B cell (primary cell): ENCODE measurements around the gene FAM25G. TPM values are rescaled to one million over a fixed set of nuclear protein-coding genes. Genes with fewer than 3 reads are reported as not detected.
"Not testable (repeated sequence)": the region's sequence is repeated elsewhere in the genome, so short reads cannot be mapped to it uniquely, and the experiment has no call there.

ENCODE experiments used
- ATAC-seq: fragments of 200-7000 bp; cut with Tn5 transposase; one replicate; pipeline ENCODE4 v1.10.0; 2021; ENCODE audit warnings: low read depth, mild to moderate bottlenecking, moderate number of reproducible peaks, moderate library complexity
- CTCF ChIA-PET: fragments of 350-600 bp; sonication (Branson Sonifier 250); formaldehyde crosslinking; loops from one replicate; lab custom pipeline; 2021; ENCODE audit warnings: antibody characterized with exemption, inconsistent platforms; lab: Charles Lee
- POLR2A ChIA-PET: fragments of 350-600 bp; sonication (Branson Sonifier 250); formaldehyde crosslinking; loops from one replicate; lab custom pipeline; 2021; ENCODE audit warnings: antibody characterized with exemption; lab: Charles Lee
- DNase-seq: peaks from one replicate; pipeline ENCODE4 v3.0.0; 2013
- H2AFZ ChIP-seq: 2 replicates; pipeline ENCODE4 v1.6.1; 2012; ENCODE audit warnings: mild to moderate bottlenecking, low read depth, low read length; ENCODE audit not compliant: insufficient read depth, poor library complexity, severe bottlenecking
- H3K27ac ChIP-seq, 2 donors: 1 replicate in 1 of 2; 2 replicates in 1 of 2; pipeline ENCODE4 v1.5.1; 2012 to 2013; ENCODE audit warnings: low read length in 2 of 2, mild to moderate bottlenecking in 2 of 2, moderate library complexity in 1 of 2
- H3K27me3 ChIP-seq, 4 experiments: fragments of 200-600 bp in 1 of 4; sonication (generic) in 1 of 4; replicated peaks in 1 of 4; 1 replicate in 2 of 4; 2 replicates in 2 of 4; pipeline versions ENCODE4 v1.6.1 to v1.7.0; 2013 to 2016; ENCODE audit warnings: low read length in 3 of 4, mild to moderate bottlenecking in 2 of 4, mixed read lengths in 1 of 4, moderate library complexity in 1 of 4; ENCODE audit not compliant: insufficient read depth in 4 of 4, control insufficient read depth in 3 of 4; ENCODE audit errors: control extremely low read depth in 1 of 4
- H3K36me3 ChIP-seq, 2 experiments: replicated peaks in 1 of 2; 1 replicate in 1 of 2; 2 replicates in 1 of 2; pipeline versions ENCODE4 v1.6.1 to v1.7.1; 2013; ENCODE audit warnings: low read length in 1 of 2; ENCODE audit not compliant: insufficient read depth in 2 of 2, control insufficient read depth in 1 of 2; ENCODE audit errors: control extremely low read depth in 1 of 2, extremely low read depth in 1 of 2
- H3K4me1 ChIP-seq, 2 donors: fragments of 200-600 bp in 1 of 2; sonication (generic) in 1 of 2; 1 replicate in 1 of 2; 2 replicates in 1 of 2; pipeline versions ENCODE4 v1.5.1 to v1.6.1; 2013 to 2017; ENCODE audit warnings: low read length in 2 of 2; ENCODE audit not compliant: control insufficient read depth in 2 of 2, insufficient read depth in 2 of 2
- H3K4me2 ChIP-seq: replicated peaks from 2 replicates; pipeline ENCODE3; 2012; ENCODE audit warnings: mild to moderate bottlenecking, low read depth, low read length; ENCODE audit not compliant: poor library complexity, severe bottlenecking
- H3K4me3 ChIP-seq, 5 experiments: fragments of 200-600 bp in 1 of 5; sonication (generic) in 1 of 5; 1 replicate in 3 of 5; 2 replicates in 2 of 5; pipeline versions ENCODE4 v1.5.1 to v1.7.0; 2011 to 2016; ENCODE audit warnings: low read length in 4 of 5, mild to moderate bottlenecking in 4 of 5, low read depth in 2 of 5, control low read depth in 1 of 5, moderate library complexity in 1 of 5; ENCODE audit not compliant: insufficient read depth in 1 of 5; ENCODE audit errors: control extremely low read depth in 1 of 5, extremely low read depth in 1 of 5
- H3K79me2 ChIP-seq: fragments of 200-600 bp; sonication (generic); one replicate; pipeline ENCODE4 v1.6.0; 2016; ENCODE audit warnings: low read length; ENCODE audit not compliant: control insufficient read depth, insufficient read depth
- H3K9ac ChIP-seq: fragments of 200-600 bp; sonication (generic); 2 replicates; pipeline ENCODE4 v1.6.1; 2017; ENCODE audit warnings: mild to moderate bottlenecking, low read length, moderate library complexity
- H3K9me3 ChIP-seq, 3 donors: one replicate each; pipeline versions ENCODE4 v1.6.1 to v1.7.1; 2013; ENCODE audit warnings: low read length in 2 of 3; ENCODE audit not compliant: control insufficient read depth in 2 of 3, insufficient read depth in 1 of 3; ENCODE audit errors: control extremely low read depth in 1 of 3
- H4K20me1 ChIP-seq: 2 replicates; pipeline ENCODE4 v1.6.0; 2012; ENCODE audit warnings: mild to moderate bottlenecking, low read length; ENCODE audit not compliant: insufficient read depth, control insufficient read depth, poor library complexity, severe bottlenecking
- H3K27ac Mint-ChIP-seq: one replicate; pipeline ENCODE4 v1.8.0; 2021; ENCODE audit warnings: mixed read lengths
- H3K27me3 Mint-ChIP-seq: one replicate; pipeline ENCODE4 v1.8.0; 2021; ENCODE audit warnings: mixed read lengths
- H3K4me1 Mint-ChIP-seq: one replicate; pipeline ENCODE4 v1.8.0; 2021; ENCODE audit warnings: mixed read lengths
- H3K4me3 Mint-ChIP-seq: one replicate; pipeline ENCODE4 v1.8.0; 2021; ENCODE audit warnings: mixed read lengths
- H3K9me3 Mint-ChIP-seq: one replicate; pipeline ENCODE4 v1.8.0; 2022; ENCODE audit warnings: mixed read lengths; ENCODE audit not compliant: insufficient read depth
- WGBS: methylation state at CpG from one replicate; pipeline ENCODE4 v1.1.5; 2013; ENCODE audit warnings: missing lambda C conversion rate; ENCODE audit not compliant: insufficient coverage; 5-methylcytosine and 5-hydroxymethylcytosine counted together
- intact Hi-C: fragments of 100-400 bp; cut with micrococcal nuclease; formaldehyde crosslinking; loops from one replicate; pipeline ENCODE4 v1.10.0; 2022
- polyA plus RNA-seq: library from polyadenylated mRNA; depleted of rRNA; stranded (reverse); fragments of >200 nt; gene quantifications from 2 replicates; pipeline ENCODE4 v1.2.3, GENCODE V29; 2012
- total RNA-seq, 2 donors: library from RNA; stranded (reverse); fragments of 120-200 nt in 1 of 2; gene quantifications; 1 replicate in 1 of 2; 2 replicates in 1 of 2; pipeline versions ENCODE4 v1.2.3 to v1.2.4, GENCODE V29; 2013 to 2022

FAM25G gene
- total and polyA plus RNA-seq, 2 donors (not counting 1 experiment from before 2014, with no cell fraction given) = not detected

DNA sequence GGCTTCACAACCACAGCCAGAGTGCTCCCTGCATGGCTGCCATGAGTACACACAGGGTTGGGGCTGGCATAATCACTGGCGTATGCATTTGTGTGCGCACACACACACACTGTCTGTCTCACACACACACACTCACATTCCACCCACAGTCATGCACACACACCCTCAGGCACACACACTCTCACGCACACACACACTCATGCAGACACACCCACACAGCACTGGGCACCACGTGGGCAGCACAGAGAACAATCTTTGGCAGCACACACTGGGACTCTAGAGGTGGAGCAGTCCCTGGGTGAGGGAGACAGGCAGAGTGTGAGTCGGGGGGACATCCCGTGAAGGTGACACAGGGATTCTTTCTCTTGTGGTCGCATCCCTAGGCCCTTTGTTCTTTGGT lies 18.0 kb downstream of the FAM25G start:
- ATAC-seq, H3K9me3 Mint-ChIP-seq, CTCF ChIA-PET, H3K4me2 ChIP-seq, H3K27ac Mint-ChIP-seq, intact Hi-C loops, H3K4me1 Mint-ChIP-seq, POLR2A ChIA-PET, H3K27me3 Mint-ChIP-seq, H3K4me3 ChIP-seq, H3K9me3 ChIP-seq, H3K4me1 ChIP-seq, H3K27ac ChIP-seq, H3K27me3 ChIP-seq, DNase-seq, H3K4me3 Mint-ChIP-seq, H3K9ac ChIP-seq, H2AFZ ChIP-seq, H3K79me2 ChIP-seq, H4K20me1 ChIP-seq, H3K36me3 ChIP-seq: not testable (repeated sequence)
- no CpG with 5 or more reads among the region's 7 CpGs for WGBS

GRCh38 chr10:47472647-47473046 lies 18.9 kb downstream of the FAM25G start:
- H3K4me1 ChIP-seq, H3K79me2 ChIP-seq, H3K27ac Mint-ChIP-seq, H3K27ac ChIP-seq, intact Hi-C loops, H3K36me3 ChIP-seq, H3K9me3 Mint-ChIP-seq, CTCF ChIA-PET, H3K4me1 Mint-ChIP-seq, POLR2A ChIA-PET, H2AFZ ChIP-seq, H3K27me3 ChIP-seq, ATAC-seq, DNase-seq, H4K20me1 ChIP-seq, H3K27me3 Mint-ChIP-seq, H3K9ac ChIP-seq, H3K4me3 Mint-ChIP-seq, H3K9me3 ChIP-seq, H3K4me3 ChIP-seq, H3K4me2 ChIP-seq: not testable (repeated sequence)
- WGBS = no CpG with 5 or more reads among the region's 3 CpGs

GRCh38 chr10:47472072-47472471 lies 19.4 kb downstream of the FAM25G start:
- H4K20me1 ChIP-seq, CTCF ChIA-PET, H3K4me1 ChIP-seq, ATAC-seq, H3K27ac Mint-ChIP-seq, H3K4me2 ChIP-seq, POLR2A ChIA-PET, intact Hi-C loops, H3K27me3 Mint-ChIP-seq, H3K36me3 ChIP-seq, H3K9ac ChIP-seq, H3K9me3 ChIP-seq, H3K27me3 ChIP-seq, H3K79me2 ChIP-seq, H3K4me3 Mint-ChIP-seq, H3K4me3 ChIP-seq, H3K27ac ChIP-seq, H3K4me1 Mint-ChIP-seq, DNase-seq, H2AFZ ChIP-seq, H3K9me3 Mint-ChIP-seq: not testable (repeated sequence)
- no CpG with 5 or more reads among the region's 5 CpGs for WGBS

GRCh38 chr10:47468731-47469528 lies 22.6 kb downstream of the FAM25G start:
- H3K27ac Mint-ChIP-seq, intact Hi-C loops, H3K4me2 ChIP-seq, DNase-seq, H3K4me1 ChIP-seq, H3K36me3 ChIP-seq, H2AFZ ChIP-seq, H3K27me3 ChIP-seq, H3K9me3 Mint-ChIP-seq, H3K4me3 Mint-ChIP-seq, H3K9me3 ChIP-seq, POLR2A ChIA-PET, CTCF ChIA-PET, H3K4me1 Mint-ChIP-seq, H3K9ac ChIP-seq, H3K4me3 ChIP-seq, ATAC-seq, H3K27ac ChIP-seq, H3K27me3 Mint-ChIP-seq, H3K79me2 ChIP-seq, H4K20me1 ChIP-seq: not testable (repeated sequence)
- no CpG with 5 or more reads among the region's 20 CpGs for WGBS
